Activated T-cell treated with anti-CD3 and anti-CD28 coated beads for 24 hours (primary cell): Measurements from ENCODE around the gene FAM3A.

Experiments used
- DNase-seq: peaks from one replicate; pipeline ENCODE4 v3.0.0-alpha.2; 2020; ENCODE audit warnings: low read depth

The FAM3A gene

DNA sequence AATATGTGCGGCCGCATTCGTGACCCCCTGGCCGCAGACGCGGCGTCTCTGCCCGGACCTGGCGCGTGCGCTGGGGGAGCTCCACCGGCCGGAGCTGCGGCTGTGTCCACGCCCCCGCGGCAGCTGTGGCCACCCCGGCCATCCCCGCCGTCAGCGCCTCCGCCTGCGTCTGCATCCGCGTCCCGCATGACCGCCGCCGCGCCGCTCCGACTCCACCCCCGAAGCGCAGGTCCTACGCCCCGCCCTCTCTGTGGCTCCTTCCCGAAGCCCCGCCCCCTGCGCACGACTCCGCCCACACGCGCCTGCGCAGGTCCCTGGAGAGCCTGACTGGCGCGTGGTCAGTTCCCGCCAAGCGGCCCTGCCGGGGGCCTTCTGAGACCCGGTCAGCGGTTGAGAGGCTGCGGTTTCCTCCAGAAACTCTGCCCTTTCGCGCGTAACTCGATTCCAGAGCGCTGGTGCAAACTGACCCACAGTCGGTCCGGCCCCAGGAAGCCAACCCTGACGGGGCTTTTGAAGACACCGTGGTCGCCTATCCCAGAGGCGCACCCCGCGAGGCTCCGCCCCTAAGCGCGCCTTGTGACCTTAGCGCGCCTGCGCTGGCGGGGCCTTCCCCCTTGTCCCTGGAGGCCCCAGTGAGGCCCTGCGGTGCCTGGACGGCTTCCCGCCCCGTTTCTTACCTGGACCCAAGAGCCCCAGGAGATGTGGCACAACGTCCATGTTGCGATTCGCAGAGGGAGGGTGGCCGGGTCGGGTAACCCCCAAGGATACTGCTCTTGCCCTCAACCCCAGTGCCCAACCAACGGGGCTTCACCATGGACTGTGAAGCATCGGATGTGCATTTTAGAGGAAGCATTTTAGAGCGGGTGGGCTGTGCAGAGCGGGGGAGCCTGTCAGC lies 37.1 kb downstream of the FAM3A start, which contains the start of gene LAGE3:
LAGE3 (minus strand) TSS at position 554 of the 895 bp plus-strand sequence; CDS start at position 188, 366 bp downstream.
- peak; percentile 91 for DNase-seq

DNA sequence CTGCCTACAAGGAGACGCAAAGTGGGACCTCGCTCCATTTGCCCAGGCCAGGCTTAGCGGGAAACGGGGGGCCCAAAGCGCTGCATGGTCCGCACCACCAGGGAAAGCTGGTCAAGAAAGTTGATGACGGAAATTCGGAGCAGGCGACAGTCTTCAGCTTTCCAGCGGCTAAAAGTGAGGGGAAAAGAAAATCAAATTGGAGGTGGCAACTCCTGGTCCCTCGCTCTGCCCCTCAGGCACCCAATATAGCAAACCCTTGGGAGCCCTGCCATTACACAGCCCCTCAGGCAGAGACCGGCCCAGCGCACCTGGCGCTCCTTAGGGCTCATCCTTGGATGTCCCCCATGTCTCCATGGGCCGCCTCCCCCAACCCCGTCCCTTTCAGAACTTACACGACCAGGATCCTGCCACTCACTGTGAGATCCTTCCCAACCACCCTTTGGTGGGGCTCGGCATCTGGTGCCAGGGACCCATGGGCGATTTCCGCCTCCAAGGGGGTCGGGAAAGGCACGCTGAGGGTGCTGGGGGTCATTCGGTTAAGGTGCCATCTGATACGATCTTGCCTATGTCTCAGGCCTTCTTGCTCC lies 38.0 kb downstream of the FAM3A start:
- DNase-seq = no peak

DNA sequence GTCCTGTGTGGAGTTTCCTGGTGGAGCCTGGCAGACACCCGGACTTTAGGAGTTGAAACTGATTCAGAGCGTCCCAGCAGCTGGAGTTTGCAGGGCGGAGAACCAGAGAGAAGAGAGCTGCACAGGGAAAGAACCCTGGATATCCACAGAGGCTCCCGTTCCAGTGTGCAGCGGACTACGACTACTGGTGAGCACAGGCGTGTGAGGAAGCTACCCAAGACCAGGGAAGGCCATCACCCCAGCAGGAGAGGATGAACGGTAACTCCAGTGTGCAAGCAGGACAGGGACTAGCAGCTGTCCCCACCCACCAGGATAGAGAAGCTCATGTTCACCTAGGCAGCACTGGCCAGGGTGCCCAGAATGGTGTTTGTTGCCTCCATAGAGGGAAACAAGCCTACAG lies 39.2 kb downstream of the FAM3A start:
- DNase-seq = no peak

DNA sequence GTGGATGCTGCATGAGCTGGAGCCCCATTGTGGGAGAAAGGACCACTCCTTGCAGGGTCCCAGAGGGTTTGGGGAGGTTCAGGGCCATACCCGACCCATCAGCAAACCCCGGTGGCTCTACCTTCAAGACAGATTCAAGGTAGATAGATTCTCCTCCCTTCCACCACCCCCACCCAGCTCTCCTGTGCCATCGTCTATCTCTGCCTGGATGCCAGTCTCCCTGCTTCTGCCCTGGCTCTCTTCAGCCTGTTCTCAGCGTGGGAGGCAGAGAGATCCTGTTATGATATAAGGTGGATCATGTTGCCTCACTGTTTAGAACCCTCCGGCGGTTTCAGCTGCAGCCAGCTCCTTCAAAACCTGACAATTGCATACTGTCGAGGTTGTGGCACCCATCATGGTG lies 42.3 kb downstream of the FAM3A start:
- no peak for DNase-seq

DNA sequence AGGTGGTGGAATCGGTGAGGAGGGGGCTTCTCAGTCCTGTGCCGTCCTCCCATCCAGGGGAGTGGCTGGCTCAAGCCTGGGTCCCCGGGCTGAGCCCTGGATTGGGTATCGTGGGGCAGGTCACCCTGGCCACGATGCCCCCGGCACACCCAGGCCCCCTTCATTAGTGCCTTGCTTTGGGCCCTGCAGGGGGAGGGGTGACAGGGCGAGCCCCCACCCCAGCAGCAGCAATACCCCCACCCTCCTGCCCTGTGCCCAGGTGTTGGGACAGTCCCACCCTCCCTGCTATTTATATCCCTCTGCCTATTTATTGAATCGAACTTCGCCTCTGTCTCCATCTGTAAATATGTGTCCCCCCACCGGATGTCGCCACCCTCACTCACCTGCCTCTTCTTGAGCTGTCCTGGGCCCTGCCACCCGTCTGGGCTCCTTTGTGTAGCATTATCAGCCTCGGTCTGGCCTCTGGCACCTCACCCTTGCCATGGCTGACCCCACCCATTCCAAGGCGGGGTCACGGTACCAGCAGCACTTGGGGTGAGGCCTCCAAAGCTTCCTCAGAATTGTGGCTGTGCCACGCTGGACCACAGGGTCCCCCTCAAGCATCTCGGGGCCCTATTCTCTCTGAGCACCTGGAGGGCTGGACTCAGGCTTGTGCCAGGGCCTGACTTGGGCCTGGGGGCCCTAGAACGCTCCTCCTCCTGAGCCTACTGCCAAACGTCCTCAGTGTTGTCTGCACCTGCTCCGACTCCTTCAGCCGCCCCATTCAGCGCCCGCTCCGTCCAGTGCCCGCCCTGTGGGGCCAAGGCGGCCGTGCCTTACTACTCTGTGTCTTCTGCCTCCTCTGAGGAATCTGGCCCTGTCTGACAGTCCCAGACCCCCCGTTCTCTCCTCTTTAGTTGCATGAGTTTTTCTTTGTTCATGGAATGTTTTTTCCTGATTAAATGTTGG lies 43.1 kb downstream of the FAM3A start:
- no peak for DNase-seq

DNA sequence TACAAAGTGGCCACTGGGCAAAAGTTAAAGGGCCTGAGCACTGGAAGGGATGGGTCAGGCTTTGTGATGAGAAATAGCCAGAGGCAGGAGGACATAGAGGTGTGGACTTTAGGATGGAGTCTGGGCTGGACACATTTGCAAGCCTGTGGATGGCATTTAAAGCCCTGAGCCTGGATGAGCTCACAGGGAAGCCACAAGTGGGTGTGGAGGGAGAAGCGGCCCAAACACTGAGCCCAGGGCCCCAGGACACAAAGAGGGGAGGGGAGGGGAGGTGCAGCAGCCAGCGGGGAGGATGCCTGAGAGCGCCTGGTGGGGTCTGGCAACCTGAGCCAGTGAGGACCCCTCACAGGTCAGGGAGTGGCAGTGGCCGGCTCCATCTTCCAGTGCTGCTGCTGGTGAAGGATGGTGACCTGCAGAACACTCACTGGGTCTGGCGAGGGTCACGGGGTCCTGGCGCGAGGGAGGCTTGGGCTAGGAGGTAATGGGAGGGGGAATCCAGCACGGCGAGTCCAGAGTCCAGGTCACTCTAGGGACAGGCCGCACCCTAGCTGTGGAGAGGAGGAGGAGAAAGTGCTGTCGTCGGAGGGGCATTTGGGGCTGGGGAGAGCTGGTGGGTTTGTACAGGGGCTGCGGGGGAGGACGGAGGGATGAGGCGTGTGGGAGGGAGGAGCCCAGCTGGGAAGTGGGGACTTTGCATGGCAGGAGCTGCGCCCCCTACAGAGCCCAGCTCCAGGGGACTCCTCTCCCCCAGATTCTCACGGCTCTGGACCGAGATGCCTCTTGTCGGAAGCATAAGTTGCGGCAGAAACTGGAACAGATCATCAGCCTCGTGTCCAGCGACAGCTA lies 44.0 kb downstream of the FAM3A start:
- DNase-seq = no peak

DNA sequence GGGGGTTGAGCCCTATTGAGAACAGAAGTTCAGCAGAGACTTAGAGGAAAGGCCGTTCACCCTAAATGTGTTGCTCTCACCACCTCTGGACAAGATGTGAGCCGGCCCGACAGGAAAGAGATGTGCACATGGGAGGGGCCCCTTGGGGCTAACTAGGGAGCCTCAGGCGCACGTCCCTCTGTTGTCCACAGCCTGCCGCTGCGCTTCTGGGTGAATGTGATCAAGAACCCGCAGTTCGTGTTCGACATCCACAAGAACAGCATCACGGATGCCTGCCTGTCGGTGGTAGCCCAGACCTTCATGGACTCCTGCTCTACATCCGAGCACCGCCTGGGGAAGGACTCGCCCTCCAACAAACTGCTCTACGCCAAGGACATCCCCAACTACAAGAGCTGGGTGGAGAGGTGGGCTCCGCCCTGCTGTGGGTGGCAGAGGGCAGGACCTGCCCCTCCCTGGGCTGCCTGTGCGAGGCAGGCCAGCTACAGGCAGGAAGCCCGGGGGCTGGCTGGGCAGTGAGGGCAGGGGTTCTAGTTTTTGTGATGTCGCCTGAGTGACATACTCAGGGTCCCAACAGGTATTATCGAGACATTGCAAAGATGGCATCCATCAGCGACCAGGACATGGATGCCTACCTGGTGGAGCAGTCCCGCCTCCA lies 45.0 kb downstream of the FAM3A start:
- no peak for DNase-seq

DNA sequence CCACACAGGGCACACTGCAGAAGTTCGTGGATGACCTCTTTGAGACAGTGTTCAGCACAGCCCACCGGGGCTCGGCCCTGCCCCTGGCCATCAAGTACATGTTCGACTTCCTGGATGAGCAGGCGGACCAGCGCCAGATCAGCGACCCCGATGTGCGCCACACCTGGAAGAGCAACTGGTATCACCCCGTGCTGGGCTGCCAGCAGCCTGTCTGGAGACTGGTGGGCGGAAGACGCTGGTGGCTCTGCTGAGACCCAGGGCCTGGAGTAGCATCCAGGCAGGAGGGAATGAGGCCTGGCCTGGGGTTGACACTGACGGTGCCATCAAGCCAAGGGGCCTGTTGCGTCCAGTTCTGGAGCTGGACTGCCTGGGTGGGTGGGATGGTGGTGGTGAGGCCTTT lies 45.6 kb downstream of the FAM3A start:
- no peak for DNase-seq

DNA sequence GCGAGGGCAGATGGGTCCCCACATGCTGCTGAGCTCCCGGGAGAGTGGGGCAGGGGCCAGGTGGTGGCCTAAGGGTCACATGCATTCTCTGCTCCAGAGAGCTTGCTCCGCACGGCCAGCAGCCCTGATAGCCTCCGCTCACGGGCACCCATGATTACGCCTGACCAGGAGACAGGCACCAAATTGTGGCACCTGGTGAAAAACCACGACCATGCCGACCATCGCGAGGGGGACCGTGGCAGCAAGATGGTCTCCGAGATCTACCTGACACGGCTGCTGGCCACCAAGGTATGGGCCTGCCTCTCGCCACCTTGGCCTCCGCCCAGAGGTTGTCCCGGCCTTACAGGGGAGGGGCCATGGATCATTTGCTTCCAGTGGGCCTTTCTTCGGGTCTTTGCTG lies 46.2 kb downstream of the FAM3A start:
- DNase-seq = no peak

DNA sequence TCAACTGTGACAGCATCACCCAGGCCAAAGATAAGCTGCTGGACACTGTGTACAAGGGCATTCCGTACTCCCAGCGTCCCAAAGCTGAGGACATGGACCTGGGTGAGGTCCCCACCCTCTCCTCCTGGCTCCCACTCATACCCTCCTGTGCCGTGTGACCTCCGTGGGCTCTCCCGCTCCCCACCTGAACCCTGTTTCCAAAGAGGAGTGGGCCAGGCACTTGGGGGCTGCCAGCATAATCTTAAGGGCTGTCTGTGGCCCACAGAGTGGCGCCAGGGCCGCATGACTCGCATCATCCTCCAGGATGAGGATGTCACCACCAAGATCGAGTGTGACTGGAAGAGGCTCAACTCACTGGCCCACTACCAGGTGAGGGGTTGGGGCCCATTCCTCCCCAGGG lies 46.9 kb downstream of the FAM3A start:
- no peak for DNase-seq

DNA sequence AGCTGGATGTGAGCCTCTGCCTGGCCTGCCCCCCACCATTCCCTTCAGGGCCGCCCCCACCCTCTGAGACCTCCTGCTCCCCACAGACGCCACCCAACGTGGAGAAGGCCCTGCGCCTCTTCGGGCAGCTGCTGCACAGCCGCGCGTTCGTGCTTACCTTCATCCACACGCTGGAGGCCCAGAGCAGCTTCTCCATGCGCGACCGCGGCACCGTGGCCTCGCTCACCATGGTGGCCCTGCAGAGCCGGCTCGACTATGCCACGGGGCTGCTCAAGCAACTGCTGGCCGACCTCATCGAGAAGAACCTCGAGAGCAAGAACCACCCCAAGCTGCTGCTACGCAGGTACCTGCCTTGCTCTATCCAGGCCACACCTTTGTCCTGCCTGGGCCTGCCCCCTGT lies 47.8 kb downstream of the FAM3A start:
- DNase-seq = no peak

DNA sequence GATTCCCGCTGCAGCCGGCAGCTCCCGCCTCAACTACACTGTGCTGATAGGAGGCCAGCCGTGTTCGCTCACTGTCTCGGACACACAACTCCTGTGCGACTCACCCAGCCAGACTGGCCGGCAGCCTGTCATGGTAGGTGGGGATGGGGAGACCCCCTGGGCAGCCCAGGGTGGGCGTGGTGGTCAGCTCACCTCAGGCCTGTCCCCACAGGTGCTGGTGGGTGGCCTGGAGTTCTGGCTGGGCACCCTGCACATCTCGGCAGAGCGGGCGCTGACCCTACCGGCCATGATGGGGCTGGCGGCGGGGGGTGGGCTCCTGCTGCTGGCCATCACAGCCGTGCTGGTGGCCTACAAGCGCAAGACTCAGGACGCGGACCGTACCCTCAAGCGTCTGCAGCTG lies 48.5 kb downstream of the FAM3A start:
- no peak for DNase-seq

DNA sequence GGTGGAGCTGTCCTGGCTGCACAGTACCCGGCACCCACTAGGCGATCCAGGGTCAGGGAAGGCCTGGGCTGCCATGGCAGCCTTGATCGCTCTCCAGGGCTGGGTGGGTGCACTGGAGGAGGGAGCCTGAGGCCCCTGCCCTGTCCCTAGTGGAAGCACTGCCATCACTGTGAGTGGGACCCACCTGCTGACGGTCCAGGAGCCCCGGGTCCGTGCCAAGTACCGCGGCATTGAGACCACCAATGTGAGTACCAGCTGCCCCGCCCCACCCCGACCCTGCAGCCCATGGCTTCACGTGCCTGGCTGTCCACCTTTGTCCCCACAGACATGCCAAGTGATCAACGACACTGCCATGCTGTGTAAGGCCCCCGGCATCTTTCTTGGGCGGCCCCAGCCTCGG lies 49.1 kb downstream of the FAM3A start:
- no peak for DNase-seq

DNA sequence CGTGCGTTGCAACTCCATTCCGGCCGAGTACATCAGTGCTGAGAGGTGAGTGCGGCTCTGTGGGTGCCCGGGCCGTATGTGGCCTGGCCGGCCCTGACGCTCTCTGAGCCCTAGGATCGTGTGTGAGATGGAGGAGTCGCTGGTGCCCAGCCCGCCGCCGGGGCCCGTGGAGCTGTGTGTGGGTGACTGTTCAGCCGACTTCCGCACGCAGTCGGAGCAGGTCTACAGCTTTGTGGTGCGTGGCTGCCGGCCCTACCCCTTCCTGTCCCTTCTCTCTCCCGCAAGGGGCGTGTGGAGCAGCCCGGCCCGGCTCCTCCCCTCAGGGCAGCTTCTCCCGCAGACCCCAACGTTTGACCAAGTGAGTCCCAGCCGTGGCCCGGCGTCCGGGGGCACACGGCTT lies 50.0 kb downstream of the FAM3A start:
- no peak for DNase-seq

DNA sequence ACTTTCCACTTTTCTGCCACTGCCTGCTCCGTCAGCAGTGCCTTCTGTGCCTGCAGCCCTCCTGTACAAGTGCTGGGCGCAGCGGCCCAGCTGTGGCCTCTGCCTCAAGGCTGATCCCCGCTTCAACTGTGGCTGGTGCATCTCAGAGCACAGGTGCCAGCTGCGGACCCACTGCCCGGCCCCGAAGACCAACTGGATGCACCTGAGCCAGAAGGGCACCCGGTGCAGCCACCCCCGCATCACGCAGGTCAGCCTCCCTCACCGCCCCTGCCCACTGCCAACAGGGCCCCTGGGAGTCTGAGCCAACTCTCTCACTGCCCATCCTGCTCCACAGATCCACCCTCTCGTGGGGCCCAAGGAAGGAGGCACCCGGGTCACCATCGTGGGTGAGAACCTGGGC lies 50.4 kb downstream of the FAM3A start:
- DNase-seq = no peak

DNA sequence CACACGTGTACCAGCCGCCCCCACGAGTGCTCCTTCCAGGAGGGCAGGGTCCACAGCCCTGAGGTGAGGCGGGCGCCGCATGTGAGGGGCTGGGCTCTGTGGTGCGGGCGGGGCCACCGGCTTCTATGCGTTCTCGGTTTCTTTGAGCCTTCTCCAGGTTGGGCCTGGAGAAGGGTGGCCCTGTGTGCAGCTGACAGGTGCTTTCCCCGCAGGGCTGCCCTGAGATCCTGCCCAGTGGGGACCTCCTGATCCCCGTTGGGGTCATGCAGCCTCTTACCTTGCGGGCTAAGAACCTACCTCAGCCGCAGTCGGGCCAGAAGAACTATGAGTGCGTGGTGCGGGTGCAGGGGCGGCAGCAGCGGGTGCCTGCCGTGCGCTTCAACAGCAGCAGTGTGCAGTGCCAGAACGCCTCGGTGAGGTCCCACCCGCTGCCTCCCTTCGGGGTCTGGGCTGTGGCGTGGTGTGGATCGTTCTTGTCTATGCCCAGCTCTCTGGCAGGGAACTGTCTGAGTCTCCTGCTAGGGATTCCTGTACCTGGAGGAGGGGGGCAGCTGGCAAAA lies 51.1 kb downstream of the FAM3A start:
- DNase-seq = no peak

DNA sequence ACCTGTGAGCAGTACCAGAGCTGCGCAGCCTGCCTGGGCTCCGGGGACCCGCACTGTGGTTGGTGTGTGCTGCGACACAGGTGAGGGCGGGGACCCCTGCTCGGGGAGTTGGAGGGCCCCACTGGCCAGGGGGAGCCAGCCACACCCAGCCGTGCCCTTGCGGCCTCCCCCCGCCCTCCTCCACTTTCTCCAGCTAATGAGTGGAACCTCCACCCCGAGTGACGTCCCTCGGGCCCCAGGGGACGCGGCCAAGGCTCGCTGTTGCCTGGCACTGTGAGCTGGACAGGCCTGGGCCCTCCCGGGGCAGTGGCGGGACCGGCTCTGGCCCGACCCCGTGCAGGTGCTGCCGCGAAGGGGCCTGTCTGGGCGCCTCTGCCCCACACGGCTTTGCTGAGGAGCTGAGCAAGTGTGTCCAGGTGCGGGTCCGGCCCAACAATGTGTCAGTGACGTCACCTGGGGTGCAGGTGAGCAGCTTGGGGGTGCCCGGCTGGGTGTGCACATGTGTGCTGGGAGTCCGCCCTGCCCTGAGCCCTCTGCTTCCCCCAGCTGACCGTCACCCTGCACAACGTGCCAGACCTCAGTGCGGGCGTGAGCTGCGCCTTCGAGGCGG lies 52.3 kb downstream of the FAM3A start:
- no peak for DNase-seq

DNA sequence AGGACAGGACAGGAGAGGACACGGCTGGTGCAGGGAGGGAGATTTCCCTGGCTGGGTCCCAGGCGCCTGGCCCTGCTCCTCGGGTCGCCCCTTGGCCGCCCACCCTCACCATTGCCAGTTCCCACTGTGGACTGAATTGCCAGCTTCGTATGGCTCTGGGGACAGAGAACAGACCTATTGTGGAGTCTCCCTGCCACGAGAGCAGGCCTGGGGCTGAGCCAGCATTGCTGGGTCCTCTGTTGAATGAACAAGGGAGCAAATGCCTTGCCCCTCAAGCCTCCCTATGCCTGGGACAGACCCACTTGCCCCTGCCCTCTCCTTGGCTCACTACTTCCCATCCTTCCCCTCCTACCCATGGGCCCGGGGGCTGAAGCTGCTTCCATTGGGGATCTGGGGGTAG lies 53.6 kb downstream of the FAM3A start:
- DNase-seq = no peak

DNA sequence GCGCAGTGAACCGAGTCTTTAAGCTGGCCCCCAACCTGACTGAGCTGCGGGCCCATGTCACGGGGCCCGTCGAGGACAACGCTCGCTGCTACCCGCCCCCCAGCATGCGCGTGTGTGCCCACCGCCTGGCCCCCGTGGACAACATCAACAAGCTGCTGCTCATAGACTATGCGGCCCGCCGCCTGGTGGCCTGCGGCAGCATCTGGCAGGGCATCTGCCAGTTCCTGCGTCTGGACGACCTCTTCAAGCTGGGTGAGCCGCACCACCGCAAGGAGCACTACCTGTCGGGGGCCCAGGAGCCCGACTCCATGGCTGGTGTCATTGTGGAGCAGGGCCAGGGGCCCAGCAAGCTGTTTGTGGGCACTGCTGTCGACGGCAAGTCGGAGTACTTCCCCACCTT lies 55.7 kb downstream of the FAM3A start:
- no peak for DNase-seq

DNA sequence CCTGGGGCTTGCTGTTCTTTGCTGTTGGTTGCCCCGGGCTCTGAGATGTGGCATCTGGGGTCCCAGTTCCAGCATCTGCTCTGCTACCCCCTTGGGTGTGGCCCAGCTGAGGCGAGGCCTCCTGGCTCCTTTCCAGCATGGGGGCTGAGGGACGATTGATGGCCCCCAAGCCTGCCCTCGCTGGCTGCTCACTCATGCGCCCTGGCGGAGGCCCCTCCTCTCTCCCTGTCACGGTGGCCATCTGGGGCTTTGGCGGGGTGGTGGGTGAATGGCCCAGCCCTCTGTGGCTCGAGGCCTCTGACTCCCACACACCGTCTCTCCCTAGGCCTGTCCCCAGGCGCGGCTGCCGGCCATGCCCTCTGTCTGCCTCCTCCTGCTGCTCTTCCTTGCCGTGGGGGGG lies 56.2 kb downstream of the FAM3A start:
- DNase-seq = no peak
